ENCODE measurements around the gene AZI2.

AZI2 gene, protein sequence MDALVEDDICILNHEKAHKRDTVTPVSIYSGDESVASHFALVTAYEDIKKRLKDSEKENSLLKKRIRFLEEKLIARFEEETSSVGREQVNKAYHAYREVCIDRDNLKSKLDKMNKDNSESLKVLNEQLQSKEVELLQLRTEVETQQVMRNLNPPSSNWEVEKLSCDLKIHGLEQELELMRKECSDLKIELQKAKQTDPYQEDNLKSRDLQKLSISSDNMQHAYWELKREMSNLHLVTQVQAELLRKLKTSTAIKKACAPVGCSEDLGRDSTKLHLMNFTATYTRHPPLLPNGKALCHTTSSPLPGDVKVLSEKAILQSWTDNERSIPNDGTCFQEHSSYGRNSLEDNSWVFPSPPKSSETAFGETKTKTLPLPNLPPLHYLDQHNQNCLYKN

DNA sequence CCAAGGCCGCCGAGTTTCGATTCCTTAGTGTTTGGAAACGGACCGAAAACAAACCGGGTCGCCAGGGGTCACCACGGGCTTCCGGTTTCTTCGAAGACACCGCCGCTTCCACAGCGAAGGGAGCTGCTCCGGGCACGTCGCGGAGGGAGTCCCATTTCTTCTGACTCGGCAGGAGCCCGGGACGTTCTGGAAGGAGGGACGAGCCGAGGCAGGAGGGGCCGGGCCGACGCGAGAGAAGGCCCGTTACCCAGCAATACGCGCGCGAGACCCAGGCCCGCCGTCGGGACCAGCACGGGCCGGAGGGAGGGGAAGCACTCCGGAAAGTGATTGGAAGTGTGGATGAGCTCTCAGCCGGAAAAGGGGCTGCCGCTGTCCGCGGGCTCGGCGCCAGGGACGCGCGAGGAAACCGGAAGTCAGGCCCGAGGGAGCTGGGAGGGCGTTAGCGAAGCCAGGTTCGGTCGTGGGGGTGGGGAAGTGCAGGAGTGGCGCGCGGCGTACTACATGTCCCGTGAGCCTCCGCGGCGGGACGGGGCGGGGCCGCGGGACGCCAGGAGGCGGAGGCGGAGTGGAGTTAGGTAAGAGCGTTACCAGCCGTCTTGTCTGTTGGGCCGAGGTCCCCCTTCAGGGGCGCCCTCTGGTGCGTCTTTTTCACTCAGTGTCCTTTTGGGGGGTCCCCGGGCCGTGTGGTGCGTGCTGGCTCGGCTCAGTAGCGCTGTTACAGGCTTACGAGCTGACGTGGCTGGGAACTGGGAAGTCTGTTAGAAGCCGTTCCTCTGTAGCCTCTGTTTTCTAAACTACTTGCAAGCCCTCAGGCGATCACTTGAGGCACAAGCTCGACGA is at the start of gene AZI2, which contains the start of gene ZCWPW2:
Gene AZI2, minus strand, starts transcription at position 196 of the 840 bp plus-strand sequence. CDS start 8,207 bp downstream, outside the sequence.
Gene ZCWPW2, plus strand, starts transcription at position 93 of the 840 bp plus-strand sequence. CDS start 64,348 bp downstream, outside the sequence.
- peak; percentile 87 to 89 for DNase-seq

DNA sequence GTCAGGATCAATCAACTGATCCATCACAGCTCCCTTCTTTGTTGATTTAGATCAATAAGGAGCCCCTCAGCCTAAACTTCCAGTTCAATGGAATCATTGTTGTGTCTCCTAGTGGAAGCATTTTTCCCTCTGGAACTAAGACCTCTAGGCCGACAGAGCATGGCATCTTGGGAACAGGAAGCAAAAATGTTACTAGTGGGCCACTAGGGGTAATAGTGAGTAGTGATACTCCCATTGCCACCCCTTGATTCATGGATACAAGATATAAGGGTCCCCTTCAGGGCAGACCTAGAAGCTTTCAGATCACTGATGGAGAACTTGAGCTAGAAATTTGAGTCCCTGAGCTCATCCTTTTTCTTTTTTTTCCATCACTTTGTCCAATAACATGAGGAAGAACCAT is 40.4 kb upstream of the AZI2 start:
- DNase-seq = no peak

DNA sequence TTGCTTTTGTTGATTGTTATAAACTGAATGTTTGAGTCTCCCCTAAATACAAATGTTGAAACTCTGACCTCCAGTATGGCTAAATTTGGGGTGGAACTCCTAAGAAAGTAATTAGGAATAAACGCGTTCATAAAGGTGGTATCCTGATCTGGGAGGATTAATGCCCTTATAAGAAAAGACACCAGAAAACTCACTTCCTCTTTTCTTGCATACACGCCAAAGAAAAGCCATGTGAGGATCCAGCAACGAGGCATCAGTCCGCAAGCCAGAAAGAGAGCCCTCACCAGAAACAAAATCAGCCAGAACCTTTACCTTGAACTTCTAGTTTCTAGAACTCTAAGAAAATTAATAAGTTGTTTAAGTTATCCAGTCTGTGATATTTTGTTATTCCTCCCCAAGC is 37.4 kb upstream of the AZI2 start:
- no peak for DNase-seq

DNA sequence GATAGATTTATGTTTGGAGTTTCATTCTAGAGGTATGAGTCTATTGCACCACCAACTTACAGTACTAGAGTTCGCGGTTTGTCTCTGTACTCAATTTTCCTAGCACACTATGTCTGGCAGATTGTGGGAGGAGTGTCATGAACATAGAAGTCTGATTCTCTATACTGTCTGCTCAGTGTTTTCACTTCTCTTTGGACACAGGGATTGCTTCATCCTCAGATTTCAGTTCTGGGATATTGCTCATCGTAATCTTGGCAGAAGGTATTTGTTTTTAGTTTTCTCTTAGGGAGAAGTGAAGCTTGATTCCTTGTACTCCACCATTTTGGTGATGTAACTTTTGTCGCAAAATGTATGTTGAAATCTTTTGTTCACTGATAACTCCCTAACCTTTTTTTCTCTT is 27.8 kb upstream of the AZI2 start:
- no peak for DNase-seq

- DNase-seq = no peak
Measured at GRCh38 chr3:28349469-28350000, 911 bp upstream of the AZI2 start.

GRCh38 chr3:28348265-28348628 is 377 bp downstream of the AZI2 start:
- no peak for DNase-seq

DNA sequence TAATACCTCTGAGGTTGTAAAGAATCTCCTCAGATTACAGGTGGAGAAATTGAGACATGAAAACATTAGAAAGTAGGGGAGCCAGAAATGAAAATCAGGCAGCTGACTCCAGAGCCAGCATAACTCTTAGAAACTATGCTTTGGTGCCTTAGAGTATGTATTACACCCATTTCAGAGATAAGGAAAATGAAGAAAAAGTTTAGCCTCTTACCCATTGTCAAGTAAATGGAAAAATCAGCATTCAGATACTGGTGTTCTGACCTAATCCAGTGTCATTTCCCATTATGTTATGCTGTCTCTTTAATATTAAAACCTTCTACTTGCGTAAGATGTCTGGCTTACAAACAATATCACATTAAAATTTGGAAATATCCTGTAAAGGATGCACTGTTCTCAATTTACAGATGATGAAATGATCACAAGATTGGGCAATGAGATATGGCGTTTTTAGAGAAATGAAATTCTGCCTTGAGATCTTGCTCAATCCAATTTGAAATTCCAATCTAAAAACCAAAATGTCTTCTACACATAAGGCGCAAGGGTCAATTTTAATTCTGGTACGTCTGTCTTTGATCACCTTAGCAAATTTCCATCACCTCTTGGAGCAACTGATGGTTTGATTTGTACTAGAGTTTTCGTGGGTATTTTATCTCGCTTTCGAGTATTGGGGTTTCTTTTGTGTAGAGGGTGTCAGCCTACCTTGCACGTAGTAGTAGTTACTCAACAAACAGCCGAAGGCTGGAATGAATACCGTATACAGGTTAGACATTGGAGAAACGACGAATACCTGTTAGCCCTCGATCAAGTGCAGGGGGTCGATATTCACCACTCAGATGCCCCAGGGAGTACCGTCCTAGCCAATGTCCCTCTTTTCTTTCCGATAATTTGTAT is 1.0 kb downstream of the AZI2 start:
- DNase-seq = no peak

DNA sequence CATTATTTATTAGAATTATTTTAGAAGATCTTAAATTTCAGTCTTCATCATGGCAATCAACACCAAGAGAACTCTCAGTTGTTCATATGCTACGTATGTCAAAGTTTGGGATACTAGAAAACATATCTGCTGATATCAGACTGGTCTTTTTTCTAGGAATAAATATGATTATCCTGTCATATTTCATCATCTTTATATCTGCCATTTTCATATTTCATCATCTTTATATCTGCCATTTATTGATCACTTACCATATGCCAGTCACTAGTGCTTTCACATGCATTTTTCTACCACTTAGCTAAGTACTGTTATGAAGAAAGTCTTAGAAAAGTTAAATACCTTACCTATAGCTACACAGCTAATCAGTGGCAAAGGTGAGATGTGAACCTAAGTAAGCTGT is 2.9 kb downstream of the AZI2 start:
- DNase-seq = no peak

- no peak for DNase-seq
Measured at GRCh38 chr3:28343144-28343543, 5.5 kb downstream of the AZI2 start.

GRCh38 chr3:28337230-28337629 is 11.4 kb downstream of the AZI2 start:
- no peak for DNase-seq

GRCh38 chr3:28335246-28335645 is 13.4 kb downstream of the AZI2 start:
- DNase-seq = no peak

DNA sequence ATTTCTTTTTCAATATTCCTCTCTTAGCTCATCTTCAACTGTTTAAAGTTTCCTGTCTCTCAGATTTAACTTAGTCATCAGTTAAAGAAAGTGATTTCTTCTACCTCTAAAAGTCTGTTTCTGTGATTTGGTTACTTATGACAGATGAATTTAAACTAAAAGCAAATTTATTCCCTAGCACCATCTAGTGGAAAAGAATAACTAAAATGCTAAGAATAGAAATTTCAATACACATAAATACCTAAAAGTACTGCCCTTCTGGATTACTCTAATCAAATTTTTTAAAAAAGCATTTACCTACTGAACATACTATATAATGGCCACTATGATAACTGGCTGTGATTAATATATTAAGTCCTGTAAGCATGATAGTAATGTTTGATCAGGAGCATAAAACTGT is 14.1 kb downstream of the AZI2 start:
- DNase-seq = no peak

DNA sequence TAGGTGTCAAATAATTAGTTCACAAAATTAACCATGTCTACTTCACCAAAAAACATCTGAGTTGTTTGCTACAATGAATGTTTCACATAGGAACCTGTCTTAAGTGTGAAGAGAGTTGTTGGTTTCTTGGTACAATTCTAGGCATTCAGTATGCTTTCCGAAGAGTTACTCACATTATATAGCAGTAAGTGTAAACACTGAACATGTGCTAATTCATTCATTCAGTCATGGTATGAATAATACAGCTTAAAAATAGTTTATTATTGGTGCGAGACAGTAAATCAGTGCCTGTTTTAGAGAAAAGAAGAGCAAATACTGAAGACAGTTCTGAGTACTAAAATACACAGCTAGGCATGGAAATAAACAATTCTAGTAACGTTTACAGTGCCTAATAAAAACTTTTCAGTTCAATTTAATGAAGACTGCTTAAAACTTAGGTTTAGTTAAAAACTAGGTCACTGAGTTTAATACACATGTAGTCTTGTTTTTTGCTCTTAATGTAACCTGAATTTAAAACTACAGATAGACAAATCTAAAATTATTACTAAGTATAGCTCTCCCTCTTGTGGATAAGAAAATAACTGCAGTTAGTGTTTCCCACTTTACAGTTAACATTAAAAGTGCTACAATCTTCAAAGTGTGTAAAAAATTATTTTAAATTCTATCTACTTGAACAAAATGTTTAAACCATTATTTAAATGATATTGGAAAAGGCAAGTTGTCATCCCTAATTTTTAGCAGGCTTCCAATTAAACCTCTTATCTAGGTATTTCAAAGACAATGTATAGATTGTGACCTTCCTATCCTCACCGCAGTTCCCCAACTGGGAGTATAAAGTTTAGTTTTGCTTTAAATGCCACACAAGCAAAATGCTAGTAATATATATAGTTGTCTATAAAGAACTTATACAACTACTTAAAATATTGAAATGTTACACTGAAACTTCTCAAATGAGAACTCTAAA is 20.2 kb downstream of the AZI2 start:
- DNase-seq = no peak

DNA sequence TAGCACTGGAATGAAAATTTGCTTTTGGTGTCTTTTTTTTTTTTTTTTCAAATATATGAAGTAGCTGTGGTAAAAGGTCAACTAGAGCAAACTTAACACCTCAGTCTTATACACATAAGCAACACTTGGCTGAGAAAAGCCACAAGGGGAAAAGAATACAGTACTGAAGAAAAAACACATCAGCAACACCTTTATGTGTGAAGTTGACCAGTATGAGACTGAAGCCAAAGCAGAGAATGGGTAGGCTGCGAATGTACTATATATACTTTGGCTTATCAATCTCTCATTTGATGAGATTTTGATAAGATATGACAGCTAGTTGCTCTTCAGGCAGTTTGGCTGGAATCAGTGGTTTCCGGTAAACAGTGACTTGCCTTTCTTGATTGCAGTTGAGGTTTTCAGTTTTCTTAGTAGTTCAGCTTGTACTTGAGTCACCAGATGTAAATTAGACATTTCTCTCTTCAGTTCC is 22.1 kb downstream of the AZI2 start:
- DNase-seq = peak in 1 of 2 experiments; percentile 3

- DNase-seq = no peak
Measured at GRCh38 chr3:28322464-28322863, 26.2 kb downstream of the AZI2 start.

GRCh38 chr3:28320981-28321380 is 27.6 kb downstream of the AZI2 start:
- DNase-seq = no peak

- peak in 1 of 2 experiments; percentile 1 for DNase-seq
Measured at GRCh38 chr3:28317438-28318022, 31.1 kb downstream of the AZI2 start.

DNA sequence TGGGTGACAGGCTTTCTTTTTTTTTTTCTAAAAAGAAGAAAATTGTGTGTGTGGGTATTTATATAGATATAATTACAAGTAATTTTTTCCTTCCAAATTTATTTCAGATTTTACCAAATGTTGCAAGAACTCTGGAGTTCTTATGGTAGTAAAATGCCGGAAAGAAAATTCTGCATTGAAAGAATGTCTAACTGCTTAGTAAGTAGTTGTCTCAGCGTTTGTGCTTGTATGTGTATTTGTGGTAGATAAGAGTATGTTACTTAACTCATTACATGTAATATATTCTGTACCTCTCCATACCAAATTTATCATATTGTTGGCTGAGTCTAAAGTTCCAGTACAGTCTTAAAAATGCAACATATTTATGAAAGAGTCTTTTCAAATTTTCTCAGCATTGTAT is 32.4 kb downstream of the AZI2 start:
- no peak for DNase-seq

- DNase-seq = no peak
Measured at GRCh38 chr3:28315711-28316110, 32.9 kb downstream of the AZI2 start.

GRCh38 chr3:28308196-28308595 is 40.4 kb downstream of the AZI2 start:
- DNase-seq = no peak

DNA sequence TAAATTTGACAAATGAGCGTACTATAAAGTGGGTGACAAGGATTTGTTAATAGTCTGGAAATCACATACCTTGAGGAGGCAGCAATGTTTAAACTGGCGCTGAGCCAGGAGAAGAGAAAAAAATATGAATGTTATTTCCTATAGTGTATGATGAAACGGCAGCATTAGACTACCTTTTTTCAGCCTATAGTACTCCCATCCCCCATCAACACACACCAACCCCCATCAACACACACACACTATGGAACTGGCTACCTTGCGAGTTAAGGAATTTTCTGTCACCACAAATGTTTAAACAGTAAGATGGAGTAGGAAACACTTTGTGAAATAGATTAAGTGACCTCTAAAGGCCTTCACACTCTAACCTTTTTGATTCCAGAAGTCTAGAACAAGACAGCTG is 46.9 kb downstream of the AZI2 start:
- DNase-seq = no peak
